Type B pancreatic cell (in vitro differentiated cells): ENCODE results near the gene SMPD2. TPM values are rescaled to one million over a fixed set of nuclear protein-coding genes. Genes with fewer than 3 reads are reported as not detected.

Source experiments
- DNase-seq: peaks from one replicate; pipeline ENCODE4 v3.0.0; 2021; ENCODE audit warnings: mixed read lengths; ENCODE audit not compliant: unreplicated experiment; ENCODE audit errors: extremely low spot score
- H3K27ac Mint-ChIP-seq: 2 replicates; pipeline ENCODE4 v1.8.0; 2021; ENCODE audit warnings: mild to moderate bottlenecking, mixed read lengths
- H3K27me3 Mint-ChIP-seq: 2 replicates; pipeline ENCODE4 v1.8.0; 2021; ENCODE audit warnings: mixed read lengths
- H3K36me3 Mint-ChIP-seq: 2 replicates; pipeline ENCODE4 v1.8.0; 2021; ENCODE audit warnings: mixed read lengths
- H3K4me1 Mint-ChIP-seq: one replicate; pipeline ENCODE4 v1.8.0; 2021; ENCODE audit warnings: mixed read lengths; ENCODE audit not compliant: unreplicated experiment
- H3K4me3 Mint-ChIP-seq: 2 replicates; pipeline ENCODE4 v1.8.0; 2021; ENCODE audit warnings: mild to moderate bottlenecking, mixed read lengths
- H3K9me3 Mint-ChIP-seq: 2 replicates; pipeline ENCODE4 v1.8.0; 2021; ENCODE audit warnings: mixed read lengths
- total RNA-seq: library from RNA; stranded (reverse); gene quantifications from 2 replicates; pipeline ENCODE4 v1.2.1, GENCODE V29; 2021; ENCODE audit warnings: low replicate concordance
- TF ChIP-seq, protein P1 (sequence below): fragments of 200-600 bp; sonication (generic); conservative IDR thresholded peaks from 2 replicates; pipeline ENCODE4 v1.5.0; 2021; ENCODE audit warnings: antibody characterized with exemption, mild to moderate bottlenecking

SMPD2 gene
- total RNA-seq, 1 donor from 2014 or later = 13.7 TPM

DNA sequence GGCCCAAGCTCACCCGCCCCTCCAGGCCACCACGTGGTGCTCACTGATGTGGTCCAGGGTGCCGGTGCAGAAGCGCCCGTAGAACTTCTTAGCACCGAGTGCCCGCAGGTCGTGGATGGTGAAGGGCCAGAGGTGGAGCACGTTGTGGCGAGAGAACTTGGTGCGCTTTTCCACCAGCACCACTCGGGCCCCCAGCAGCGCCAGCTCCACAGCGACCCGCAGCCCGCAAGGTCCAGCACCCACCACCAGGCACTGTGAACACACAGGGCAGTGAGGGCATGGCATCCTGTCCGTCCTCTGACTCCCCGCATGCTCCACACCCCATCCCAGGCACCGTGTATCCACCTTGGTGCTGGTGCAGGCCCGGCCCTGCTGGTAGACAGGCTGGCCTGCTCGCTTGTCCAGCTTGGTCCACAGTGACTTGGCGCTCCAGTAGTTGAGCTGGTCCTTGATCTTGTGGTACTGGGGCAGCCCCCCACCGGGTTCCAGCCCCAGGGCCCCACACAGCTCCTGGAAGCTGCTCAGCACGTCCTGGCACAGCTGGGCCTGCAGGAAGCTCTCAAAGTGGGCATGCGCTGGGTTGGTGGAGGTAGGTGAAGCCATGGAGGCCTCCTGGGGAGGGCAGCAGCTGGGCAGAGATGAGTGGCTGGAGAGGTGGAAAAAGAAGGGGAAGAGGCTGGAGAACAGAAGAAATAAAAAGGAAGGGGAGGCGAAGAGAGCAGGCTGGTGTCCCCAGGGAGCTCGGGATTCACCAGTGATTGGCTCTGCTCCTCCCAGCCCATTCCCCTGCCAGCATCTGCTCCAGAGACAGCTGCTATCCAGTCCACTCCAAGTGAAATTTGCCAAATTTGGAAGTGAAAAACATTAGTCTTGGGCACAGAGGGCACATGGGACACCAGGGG lies 13.3 kb downstream of the SMPD2 start:
- H3K9me3 Mint-ChIP-seq = no peaks in the 10 kb centered on the region
- H3K4me3 Mint-ChIP-seq = peak overlapping the region; percentile 77
- TF ChIP-seq, protein P1, sequence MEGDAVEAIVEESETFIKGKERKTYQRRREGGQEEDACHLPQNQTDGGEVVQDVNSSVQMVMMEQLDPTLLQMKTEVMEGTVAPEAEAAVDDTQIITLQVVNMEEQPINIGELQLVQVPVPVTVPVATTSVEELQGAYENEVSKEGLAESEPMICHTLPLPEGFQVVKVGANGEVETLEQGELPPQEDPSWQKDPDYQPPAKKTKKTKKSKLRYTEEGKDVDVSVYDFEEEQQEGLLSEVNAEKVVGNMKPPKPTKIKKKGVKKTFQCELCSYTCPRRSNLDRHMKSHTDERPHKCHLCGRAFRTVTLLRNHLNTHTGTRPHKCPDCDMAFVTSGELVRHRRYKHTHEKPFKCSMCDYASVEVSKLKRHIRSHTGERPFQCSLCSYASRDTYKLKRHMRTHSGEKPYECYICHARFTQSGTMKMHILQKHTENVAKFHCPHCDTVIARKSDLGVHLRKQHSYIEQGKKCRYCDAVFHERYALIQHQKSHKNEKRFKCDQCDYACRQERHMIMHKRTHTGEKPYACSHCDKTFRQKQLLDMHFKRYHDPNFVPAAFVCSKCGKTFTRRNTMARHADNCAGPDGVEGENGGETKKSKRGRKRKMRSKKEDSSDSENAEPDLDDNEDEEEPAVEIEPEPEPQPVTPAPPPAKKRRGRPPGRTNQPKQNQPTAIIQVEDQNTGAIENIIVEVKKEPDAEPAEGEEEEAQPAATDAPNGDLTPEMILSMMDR = no peak
- no peak overlapping the region for H3K27ac Mint-ChIP-seq
- no peak for DNase-seq
- peaks cover 3% of the 10 kb centered on the region for H3K36me3 Mint-ChIP-seq
- no peaks in the 10 kb centered on the region for H3K27me3 Mint-ChIP-seq
- peaks cover 23% of the 10 kb centered on the region for H3K4me1 Mint-ChIP-seq

DNA sequence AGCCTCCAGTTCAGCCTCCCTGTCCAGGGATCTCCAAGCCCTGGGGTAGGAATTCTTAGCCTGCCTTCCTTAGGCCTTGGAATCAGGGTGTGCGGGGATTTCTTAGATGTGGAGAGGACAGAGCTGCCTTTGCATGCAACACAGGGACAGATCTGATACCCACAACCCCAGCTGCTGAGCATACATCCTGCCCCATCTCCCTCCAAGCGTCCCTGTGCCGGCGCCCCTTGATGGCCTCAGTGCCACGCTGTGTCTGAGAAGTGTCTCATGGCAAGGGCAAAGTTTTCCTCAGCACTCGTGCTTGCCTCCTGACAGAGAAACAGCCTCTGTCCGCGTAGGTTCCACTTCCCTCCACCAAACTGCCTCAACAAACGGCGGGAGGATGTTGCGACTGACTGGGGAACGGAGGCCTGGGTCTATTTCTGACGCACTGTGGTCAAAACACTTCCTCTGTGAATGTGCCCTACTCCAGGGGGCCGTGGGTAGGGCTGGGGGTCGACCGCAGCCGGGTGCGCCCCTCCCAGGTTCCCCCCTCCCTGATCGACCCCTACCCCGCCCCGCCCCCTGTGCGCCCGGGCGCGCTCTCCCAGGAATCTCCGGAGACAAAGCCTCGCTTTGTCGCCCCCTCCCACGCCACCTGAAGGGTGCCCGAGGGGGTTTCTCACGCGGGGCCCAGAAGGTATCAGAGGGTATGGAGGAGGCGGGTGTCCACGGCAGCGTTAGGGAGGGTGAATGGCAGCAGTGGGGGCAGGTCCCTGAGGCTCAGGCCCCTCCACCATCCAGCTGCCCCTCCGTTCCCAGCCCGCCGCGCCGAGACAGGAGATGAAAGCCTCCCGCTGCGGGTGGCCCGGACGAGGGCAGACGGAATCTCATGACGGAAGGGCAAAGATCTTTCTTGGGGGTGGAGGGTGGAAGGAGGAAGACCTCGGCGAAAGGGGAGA lies 14.2 kb downstream of the SMPD2 start:
- H3K27ac Mint-ChIP-seq = peak overlapping the region; percentile 41
- TF ChIP-seq, protein P1 = peak; percentile 13
- no peak for DNase-seq

DNA sequence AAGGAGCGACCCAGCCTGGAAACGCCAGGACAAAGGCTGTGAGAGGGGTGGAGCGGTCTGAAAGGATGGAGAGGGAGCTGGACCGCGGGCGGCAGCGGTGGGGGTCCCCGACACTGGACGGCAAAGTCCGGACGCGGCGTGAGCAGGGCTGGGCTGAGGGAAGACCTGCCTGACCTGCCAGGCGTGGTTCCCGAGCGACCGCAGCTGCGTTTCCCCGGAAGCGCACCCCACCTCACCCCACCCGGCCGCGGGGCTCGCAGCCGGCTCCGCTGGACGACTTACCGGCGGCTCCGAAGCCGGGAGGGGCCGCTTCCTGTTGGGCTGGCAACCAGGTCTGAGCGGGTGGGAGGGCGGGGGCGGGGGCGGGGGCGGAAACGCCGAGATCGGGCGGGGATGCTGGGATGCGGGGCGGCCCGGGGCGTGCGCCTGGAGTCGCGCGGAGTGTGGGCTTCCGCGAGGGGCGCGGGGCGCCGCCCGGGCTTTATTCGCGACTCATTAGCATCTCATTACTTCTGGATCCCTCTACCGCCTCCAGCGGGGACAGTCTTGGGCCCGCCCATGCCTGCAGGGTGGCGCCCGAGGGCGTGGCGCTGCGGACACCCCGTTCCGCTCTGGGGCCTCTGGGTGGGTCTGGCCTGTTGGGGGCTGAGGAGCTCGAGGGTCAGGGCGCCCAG lies 15.1 kb downstream of the SMPD2 start, which contains the start of gene MICAL1:
Gene MICAL1 (minus strand): TSS at position 336 of the 674 bp plus-strand sequence. CDS start 1,576 bp downstream, outside the sequence.
- peak within 1 kb of the TSS; percentile 56 for H3K27ac Mint-ChIP-seq
- peaks cover 3% of the 10 kb centered on the region for H3K36me3 Mint-ChIP-seq
- H3K27me3 Mint-ChIP-seq = no peaks in the 10 kb centered on the region
- TF ChIP-seq, protein P1 = peak; percentile 62
- peaks cover 23% of the 10 kb centered on the region for H3K4me1 Mint-ChIP-seq
- no peaks in the 10 kb centered on the region for H3K9me3 Mint-ChIP-seq
- no peak for DNase-seq
- peak within 1 kb of the TSS; percentile 96 for H3K4me3 Mint-ChIP-seq

More for the DNA sequence above, 14.2 kb downstream of the SMPD2 start:
- peaks cover 3% of the 10 kb centered on the region for H3K36me3 Mint-ChIP-seq
- H3K27me3 Mint-ChIP-seq = no peaks in the 10 kb centered on the region
- peak overlapping the region; percentile 96 for H3K4me3 Mint-ChIP-seq
- H3K4me1 Mint-ChIP-seq = peaks cover 23% of the 10 kb centered on the region
- H3K9me3 Mint-ChIP-seq = no peaks in the 10 kb centered on the region

DNA sequence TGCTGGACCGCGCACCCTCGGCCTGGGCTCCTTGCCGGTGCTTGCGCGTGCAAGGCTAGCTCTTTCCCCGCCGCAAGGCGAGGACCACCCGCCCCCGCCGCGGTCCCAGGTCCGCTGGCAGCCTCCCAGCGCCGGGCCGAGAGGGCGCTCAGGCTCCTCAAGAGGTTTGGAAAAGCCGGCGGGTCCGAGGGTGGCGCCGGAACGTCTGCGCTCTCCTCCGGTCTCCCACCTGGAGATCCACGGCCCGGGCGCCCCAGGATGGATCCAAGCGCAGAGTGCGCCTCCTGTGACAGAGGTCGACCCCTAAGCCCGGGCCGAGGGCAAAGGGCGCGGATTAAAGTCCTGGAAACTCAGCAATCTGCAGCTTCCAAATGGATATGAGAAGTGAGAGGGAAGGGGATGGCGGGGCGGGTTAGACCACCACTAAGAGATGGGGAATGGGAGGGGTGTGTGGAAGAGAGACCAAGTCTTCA lies 15.6 kb downstream of the SMPD2 start:
- H3K27me3 Mint-ChIP-seq = no peaks in the 10 kb centered on the region
- peak overlapping the region; percentile 83 for H3K4me3 Mint-ChIP-seq
- peaks cover 23% of the 10 kb centered on the region for H3K4me1 Mint-ChIP-seq
- no peak for DNase-seq
- TF ChIP-seq, protein P1 = peak; percentile 13
- no peaks in the 10 kb centered on the region for H3K9me3 Mint-ChIP-seq
- peaks cover 3% of the 10 kb centered on the region for H3K36me3 Mint-ChIP-seq
- peak overlapping the region; percentile 56 for H3K27ac Mint-ChIP-seq
